ENCODE results near the gene PLXDC1.
A peak's percentile ranks its signal among the peaks of the same experiment; 100 is the strongest.

PLXDC1 gene

DNA sequence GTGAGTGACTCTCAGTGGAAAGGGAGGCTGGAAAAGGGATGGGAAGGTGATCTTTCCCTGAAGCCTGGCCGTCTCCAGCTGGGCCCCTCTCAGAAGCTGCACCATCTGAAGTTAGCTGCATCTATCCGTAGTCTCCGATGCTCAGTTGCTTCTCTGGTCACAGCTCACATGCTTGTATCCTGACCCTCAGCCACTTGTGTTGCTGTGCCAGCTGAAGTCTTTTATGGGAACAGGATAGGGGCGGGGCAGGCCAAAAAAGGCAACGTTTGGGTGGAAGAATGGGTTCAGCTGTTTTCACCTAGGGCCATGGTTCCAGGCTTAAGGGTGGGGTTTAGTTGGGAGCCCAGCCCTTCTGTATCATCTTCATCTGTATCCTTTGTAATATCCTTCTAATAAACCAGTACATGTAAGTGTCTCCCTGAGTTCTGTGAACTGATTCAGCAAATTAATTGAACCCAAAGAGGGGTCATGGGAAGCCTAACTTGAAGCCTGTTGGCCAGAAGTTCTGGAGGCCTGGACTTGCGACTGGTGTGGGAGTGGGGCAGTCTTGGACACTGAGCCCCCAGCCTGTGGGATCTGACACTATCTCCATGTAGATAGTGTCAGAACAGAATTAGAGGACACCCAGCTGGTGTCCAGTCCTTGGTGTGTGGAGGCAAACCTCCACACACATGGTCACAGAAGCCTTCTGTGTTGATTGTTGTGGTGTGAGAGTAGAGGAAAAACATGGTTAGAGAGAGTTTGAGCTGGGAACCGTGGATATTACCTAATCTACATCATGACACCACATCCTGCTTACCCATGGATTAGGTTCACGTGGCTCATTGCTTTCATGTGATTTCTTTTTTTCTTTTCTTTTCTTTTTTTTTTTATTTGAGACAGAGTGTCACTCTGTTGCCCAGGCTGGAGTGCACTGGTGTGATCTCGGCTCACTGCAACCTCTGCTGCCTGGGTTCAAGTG lies 135.0 kb downstream of the PLXDC1 start:
- H3K4me3 ChIP-seq (ENCODE audit: control insufficient read depth, low read depth, low read length), result no peak overlapping the region
- no peak for DNase-seq (ENCODE audit: low read depth)
- TF ChIP-seq, protein P1, sequence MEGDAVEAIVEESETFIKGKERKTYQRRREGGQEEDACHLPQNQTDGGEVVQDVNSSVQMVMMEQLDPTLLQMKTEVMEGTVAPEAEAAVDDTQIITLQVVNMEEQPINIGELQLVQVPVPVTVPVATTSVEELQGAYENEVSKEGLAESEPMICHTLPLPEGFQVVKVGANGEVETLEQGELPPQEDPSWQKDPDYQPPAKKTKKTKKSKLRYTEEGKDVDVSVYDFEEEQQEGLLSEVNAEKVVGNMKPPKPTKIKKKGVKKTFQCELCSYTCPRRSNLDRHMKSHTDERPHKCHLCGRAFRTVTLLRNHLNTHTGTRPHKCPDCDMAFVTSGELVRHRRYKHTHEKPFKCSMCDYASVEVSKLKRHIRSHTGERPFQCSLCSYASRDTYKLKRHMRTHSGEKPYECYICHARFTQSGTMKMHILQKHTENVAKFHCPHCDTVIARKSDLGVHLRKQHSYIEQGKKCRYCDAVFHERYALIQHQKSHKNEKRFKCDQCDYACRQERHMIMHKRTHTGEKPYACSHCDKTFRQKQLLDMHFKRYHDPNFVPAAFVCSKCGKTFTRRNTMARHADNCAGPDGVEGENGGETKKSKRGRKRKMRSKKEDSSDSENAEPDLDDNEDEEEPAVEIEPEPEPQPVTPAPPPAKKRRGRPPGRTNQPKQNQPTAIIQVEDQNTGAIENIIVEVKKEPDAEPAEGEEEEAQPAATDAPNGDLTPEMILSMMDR (IDR thresholded peaks at IDR 0.05; ENCODE audit: control insufficient read depth, insufficient read depth, low read depth, low read length, missing control alignments), result no peak

DNA sequence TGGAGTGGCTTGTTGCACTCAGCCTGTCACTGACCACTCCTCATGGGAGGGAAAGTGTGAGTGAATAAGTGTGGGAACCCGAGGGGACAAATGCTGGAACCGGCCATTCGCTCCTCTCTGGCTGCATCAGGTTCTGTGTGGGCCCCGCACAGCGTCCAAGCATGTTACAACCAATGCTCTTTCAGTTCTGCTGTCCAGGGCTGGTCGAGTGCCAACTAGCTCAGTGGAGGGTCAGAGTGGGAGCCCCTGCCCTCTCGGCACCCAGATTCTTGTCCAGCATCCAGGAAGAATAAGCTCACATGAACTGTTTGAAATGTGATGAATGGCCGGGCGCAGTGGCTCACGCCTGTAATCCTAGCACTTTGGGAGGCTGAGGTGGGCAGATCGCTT lies 135.9 kb downstream of the PLXDC1 start:
- TF ChIP-seq, protein P1 (IDR thresholded peaks at IDR 0.05; ENCODE audit: control insufficient read depth, insufficient read depth, low read depth, low read length, missing control alignments), result no peak
- DNase-seq (ENCODE audit: low read depth), result no peak
- H3K4me3 ChIP-seq (ENCODE audit: control insufficient read depth, low read depth, low read length), result no peak overlapping the region

DNA sequence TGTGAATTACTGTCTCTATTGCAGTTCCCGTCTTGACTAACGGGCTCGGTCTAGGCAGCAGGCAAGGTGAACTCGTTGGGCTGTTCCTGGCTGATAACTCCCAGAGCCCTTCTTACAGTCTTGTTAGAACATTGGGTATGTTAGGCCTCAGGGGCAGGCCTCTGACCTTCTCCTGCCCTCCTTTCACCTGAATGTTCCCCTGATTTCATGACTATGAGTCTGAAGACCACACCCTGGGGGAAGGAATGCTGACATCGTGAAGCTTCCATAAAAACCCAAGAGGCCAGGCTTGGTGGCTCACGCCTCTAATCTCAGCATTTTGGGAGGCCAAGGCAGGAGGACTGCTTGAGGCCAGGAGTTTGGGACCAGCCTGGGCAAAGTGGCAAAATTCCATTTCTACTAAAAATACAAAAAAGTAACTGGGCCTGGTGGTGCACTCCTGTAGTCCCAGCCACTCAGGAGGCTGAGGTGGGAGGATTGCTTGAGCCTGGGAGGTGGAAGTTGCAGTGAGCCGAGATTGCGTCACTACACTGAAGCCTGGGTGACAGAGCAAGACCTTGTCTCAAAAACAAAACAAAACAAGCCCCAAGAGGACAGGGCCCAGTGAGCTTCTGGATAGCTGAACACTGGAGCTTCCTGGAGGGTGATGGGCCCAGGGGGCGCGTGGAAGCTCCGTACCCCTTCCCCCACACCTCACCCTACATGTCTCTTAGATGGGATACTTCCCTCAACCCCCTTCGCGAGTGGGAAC lies 136.5 kb downstream of the PLXDC1 start:
- no peak overlapping the region for H3K4me3 ChIP-seq (ENCODE audit: control insufficient read depth, low read depth, low read length)
- no peak for DNase-seq (ENCODE audit: low read depth)
- TF ChIP-seq, protein P1 (IDR thresholded peaks at IDR 0.05; ENCODE audit: control insufficient read depth, insufficient read depth, low read depth, low read length, missing control alignments), result no peak

DNA sequence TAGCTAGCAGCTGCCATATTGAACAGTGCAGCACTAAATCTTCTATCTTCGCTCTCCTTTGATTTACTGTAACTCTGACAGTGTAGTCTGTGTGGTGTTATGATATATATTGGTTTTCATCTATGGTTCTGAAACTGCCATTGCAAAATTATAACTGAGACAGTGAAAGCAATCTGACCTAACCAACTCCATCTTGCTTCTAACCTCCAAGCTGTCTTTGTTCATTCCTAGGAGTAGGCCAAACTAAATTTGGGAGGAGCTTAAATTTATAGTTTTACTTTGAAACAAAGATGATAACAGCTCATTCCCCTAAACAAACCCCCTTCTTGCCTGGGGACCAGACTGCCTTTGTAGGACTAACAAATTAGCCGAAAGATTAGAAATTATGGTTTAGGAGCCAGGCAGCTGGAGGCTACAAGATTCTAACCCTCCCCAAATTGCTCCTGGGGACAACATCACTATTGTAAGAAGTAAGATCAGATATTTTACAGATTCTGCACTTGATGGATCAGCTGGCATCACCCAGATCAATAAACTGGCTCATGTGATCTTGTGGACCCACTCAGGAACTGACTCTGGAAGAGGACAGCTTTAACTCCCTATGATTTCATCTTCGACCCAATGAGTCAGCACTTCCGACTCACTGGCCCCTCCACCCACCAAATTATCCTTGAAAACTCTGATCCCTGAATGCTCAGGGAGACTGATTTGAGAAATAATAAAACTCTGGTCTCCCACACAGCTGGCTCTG lies 137.2 kb downstream of the PLXDC1 start:
- H3K4me3 ChIP-seq (ENCODE audit: control insufficient read depth, low read depth, low read length), result no peak overlapping the region
- DNase-seq (ENCODE audit: low read depth), result peak; percentile 37
- TF ChIP-seq, protein P1 (IDR thresholded peaks at IDR 0.05; ENCODE audit: control insufficient read depth, insufficient read depth, low read depth, low read length, missing control alignments), result no peak
